Prostate gland (tissue), 2 donors: ENCODE measurements around the gene LTN1. TPM values are rescaled to one million over a fixed set of nuclear protein-coding genes. Genes with fewer than 3 reads are reported as not detected.

Experiments used
- DNase-seq: peaks from one replicate; pipeline ENCODE4 v3.0.0-alpha.2; 2019; ENCODE audit warnings: low spot score
- H3K27ac ChIP-seq, 2 donors: fragments of 200-600 bp; sonication (generic); 2 replicates each; pipeline ENCODE4 v1.5.1; 2017 to 2019
- H3K27me3 ChIP-seq: fragments of 200-600 bp; sonication (generic); replicated peaks from 2 replicates; pipeline ENCODE4 v1.5.1; 2019; ENCODE audit not compliant: insufficient read depth
- H3K36me3 ChIP-seq, 2 donors: fragments of 200-600 bp; sonication (generic); 1 replicate in 1 of 2; 2 replicates in 1 of 2; pipeline versions ENCODE4 v1.5.1 to v1.8.1; 2017 to 2019
- H3K4me1 ChIP-seq: fragments of 200-600 bp; sonication (generic); replicated peaks from 2 replicates; pipeline ENCODE4 v1.5.1; 2019
- H3K4me3 ChIP-seq, 2 donors: fragments of 200-600 bp; sonication (generic); 2 replicates each; pipeline ENCODE4 v1.5.1; 2017 to 2019
- H3K9me3 ChIP-seq: fragments of 200-600 bp; sonication (generic); 2 replicates; pipeline ENCODE4 v1.5.1; 2017
- CTCF ChIP-seq, 4 experiments: fragments of 200-600 bp in 2 of 4; fragments of 450-650 bp in 2 of 4; sonication (generic) in 2 of 4; IDR thresholded peaks; 1 replicate in 3 of 4; 2 replicates in 1 of 4; pipeline ENCODE4 v1.5.1; 2016 to 2019; ENCODE audit warnings: antibody characterized with exemption in 4 of 4, mild to moderate bottlenecking in 2 of 4, moderate library complexity in 2 of 4
- POLR2A ChIP-seq: fragments of 450-650 bp; IDR thresholded peaks from one replicate; pipeline ENCODE4 v1.6.1; 2016; ENCODE audit warnings: antibody characterized with exemption, mild to moderate bottlenecking
- POLR2AphosphoS5 ChIP-seq: sonication (generic); formaldehyde crosslinking; IDR thresholded peaks from one replicate; pipeline ENCODE4 v1.6.1; 2017; ENCODE audit warnings: antibody characterized with exemption
- whole genome bisulfite sequencing: methylation state at CpG from one replicate; pipeline ENCODE4 v1.1.5; 2018; 5-methylcytosine and 5-hydroxymethylcytosine counted together
- intact Hi-C: fragments of 100-400 bp; cut with DNase I; formaldehyde crosslinking; loops from one replicate; pipeline ENCODE4 v1.14.2; 2022
- total RNA-seq, 2 donors: library from RNA; depleted of rRNA; stranded (reverse); fragments of >200 nt; gene quantifications; one replicate each; pipeline ENCODE4 v1.1.0, GENCODE V29; 2016

Gene LTN1
- total RNA-seq = 10 to 100 TPM; 24.6 to 29.5 TPM

- under 1% methylated on average over 43 of the region's 43 CpGs for WGBS
- Histone ChIP-seq H3K27ac (peak within 1 kb of the TSS; percentile 75 to 89), H3K4me1 (no peaks in the 10 kb centered on the region), H3K9me3 (no peaks in the 10 kb centered on the region), H3K36me3 (no peaks in the 10 kb centered on the region), H3K27me3 (no peaks in the 10 kb centered on the region), H3K4me3 (peak within 1 kb of the TSS; percentile 56 to 75)
- intact Hi-C loops = loop anchor here (2.0 kb wide), 1 partner anchor 32 kb away; the partner anchor contains the start of gene USP16
- TF ChIP-seq POLR2A = peak; percentile 48
- TF ChIP-seq CTCF (IDR thresholded peaks at IDR 0.05) = peak in 2 of 4 experiments; percentile 25 to 36
- peak; percentile 95 for TF ChIP-seq POLR2AphosphoS5
- DNase-seq = peak; percentile 99
Measured at GRCh38 chr21:28992526-28993292, at the start of gene LTN1. Gene LTN1 (minus strand): TSS chr21:28992877. CDS start chr21:28992805, 72 bp downstream.

- TF ChIP-seq POLR2A (no peak), CTCF (IDR thresholded peaks at IDR 0.05) (no peak), POLR2AphosphoS5 (no peak)
- DNase-seq = no peak
- WGBS = 79% methylated on average over 1 of the region's 1 CpG
- Histone ChIP-seq H3K4me3 (no peak overlapping the region), H3K9me3 (no peaks in the 10 kb centered on the region), H3K27me3 (no peaks in the 10 kb centered on the region), H3K27ac (no peak overlapping the region), H3K4me1 (no peaks in the 10 kb centered on the region), H3K36me3 (peaks cover 0 to 3% of the 10 kb centered on the region in 2 donors)
- intact Hi-C loops = no loop called here
Measured at GRCh38 chr21:29034678-29035077, 42.0 kb upstream of the LTN1 start.

GRCh38 chr21:29033871-29034270 is 41.2 kb upstream of the LTN1 start:
- intact Hi-C loops = no loop called here
- Histone ChIP-seq H3K27ac (peak overlapping the region in 1 of 2 donors; percentile 24), H3K9me3 (no peaks in the 10 kb centered on the region), H3K4me1 (no peaks in the 10 kb centered on the region), H3K27me3 (no peaks in the 10 kb centered on the region), H3K36me3 (peaks cover 0 to 3% of the 10 kb centered on the region in 2 donors), H3K4me3 (no peak overlapping the region)
- WGBS = 68% methylated on average over 3 of the region's 3 CpGs
- DNase-seq = no peak
- no peak for TF ChIP-seq POLR2AphosphoS5
- no peak for TF ChIP-seq CTCF (IDR thresholded peaks at IDR 0.05)
- TF ChIP-seq POLR2A = no peak

- Histone ChIP-seq H3K36me3 (peaks cover 0 to 3% of the 10 kb centered on the region in 2 donors), H3K4me3 (no peak overlapping the region), H3K27ac (peak overlapping the region in 1 of 2 donors; percentile 24), H3K4me1 (no peaks in the 10 kb centered on the region), H3K27me3 (no peaks in the 10 kb centered on the region), H3K9me3 (no peaks in the 10 kb centered on the region)
- TF ChIP-seq POLR2AphosphoS5 (peak; percentile 59), CTCF (IDR thresholded peaks at IDR 0.05) (no peak)
- DNase-seq = no peak
- intact Hi-C loops = no loop called here
- 49% methylated on average over 4 of the region's 4 CpGs for WGBS
Measured at GRCh38 chr21:29033301-29033700, 40.6 kb upstream of the LTN1 start.

GRCh38 chr21:29030909-29031308 is 38.2 kb upstream of the LTN1 start:
- DNase-seq = no peak
- Histone ChIP-seq H3K27ac (no peak overlapping the region), H3K4me3 (no peak overlapping the region), H3K27me3 (no peaks in the 10 kb centered on the region), H3K4me1 (peaks cover 1% of the 10 kb centered on the region), H3K36me3 (peaks cover 0 to 3% of the 10 kb centered on the region in 2 donors), H3K9me3 (no peaks in the 10 kb centered on the region)
- WGBS = 80% methylated on average over 1 of the region's 1 CpG
- intact Hi-C loops = no loop called here
- TF ChIP-seq POLR2AphosphoS5 = no peak
- TF ChIP-seq POLR2A = no peak
- no peak for TF ChIP-seq CTCF (IDR thresholded peaks at IDR 0.05)
